ENCODE results near the gene TSKS. TPM values are rescaled to one million over a fixed set of nuclear protein-coding genes. Genes with fewer than 3 reads are reported as not detected.

Gene TSKS
- total RNA-seq, 1 donor = not detected

- no peaks in the 10 kb centered on the region for H3K27me3 ChIP-seq (ENCODE audit: insufficient read depth, low read length)
- no peak overlapping the region for H3K4me3 ChIP-seq (ENCODE audit: insufficient read depth, low read length)
- H3K9me3 ChIP-seq (ENCODE audit: low read depth, low read length) = no peaks in the 10 kb centered on the region
- no peaks in the 10 kb centered on the region for H3K36me3 ChIP-seq (ENCODE audit: insufficient read depth, low read length)
- no peak overlapping the region for H2AFZ ChIP-seq (ENCODE audit: low read length)
- peak; percentile 47 for DNase-seq (ENCODE audit: insufficient read length, low spot score, missing footprints)
- H3K4me1 ChIP-seq (ENCODE audit: insufficient read depth, low read length) = no peaks in the 10 kb centered on the region
- H4K20me1 ChIP-seq (ENCODE audit: insufficient read depth, low read length) = no peaks in the 10 kb centered on the region
- H3K27ac ChIP-seq (ENCODE audit: low read depth, low read length) = no peak overlapping the region
- H3K4me2 ChIP-seq (ENCODE audit: insufficient read depth, low read length) = no peak overlapping the region
- no peak for TF ChIP-seq CTCF (IDR thresholded peaks at IDR 0.05; ENCODE audit: extremely low read depth, low read depth, low read length)
- no peaks in the 10 kb centered on the region for H3K79me2 ChIP-seq (ENCODE audit: insufficient read depth, low read length)
These were observed 61.8 kb downstream of the TSKS start for GRCh38 chr19:49701271-49701786.

GRCh38 chr19:49700563-49700962 lies 62.5 kb downstream of the TSKS start:
- H3K4me2 ChIP-seq (ENCODE audit: insufficient read depth, low read length) = no peak overlapping the region
- H3K9me3 ChIP-seq (ENCODE audit: low read depth, low read length) = no peaks in the 10 kb centered on the region
- peak; percentile 60 for DNase-seq (ENCODE audit: insufficient read length, low spot score, missing footprints)
- TF ChIP-seq CTCF (IDR thresholded peaks at IDR 0.05; ENCODE audit: extremely low read depth, low read depth, low read length) = no peak
- H3K4me3 ChIP-seq (ENCODE audit: insufficient read depth, low read length) = no peak overlapping the region
- H3K79me2 ChIP-seq (ENCODE audit: insufficient read depth, low read length) = no peaks in the 10 kb centered on the region
- no peaks in the 10 kb centered on the region for H3K27me3 ChIP-seq (ENCODE audit: insufficient read depth, low read length)
- no peak overlapping the region for H2AFZ ChIP-seq (ENCODE audit: low read length)
- H3K27ac ChIP-seq (ENCODE audit: low read depth, low read length) = no peak overlapping the region
- H3K4me1 ChIP-seq (ENCODE audit: insufficient read depth, low read length) = no peaks in the 10 kb centered on the region
- H4K20me1 ChIP-seq (ENCODE audit: insufficient read depth, low read length) = no peaks in the 10 kb centered on the region
- no peaks in the 10 kb centered on the region for H3K36me3 ChIP-seq (ENCODE audit: insufficient read depth, low read length)

- Histone ChIP-seq H3K27me3 (ENCODE audit: insufficient read depth, low read length) (no peaks in the 10 kb centered on the region), H3K79me2 (ENCODE audit: insufficient read depth, low read length) (no peaks in the 10 kb centered on the region), H3K36me3 (ENCODE audit: insufficient read depth, low read length) (no peaks in the 10 kb centered on the region), H3K4me2 (ENCODE audit: insufficient read depth, low read length) (no peak overlapping the region), H3K4me1 (ENCODE audit: insufficient read depth, low read length) (no peaks in the 10 kb centered on the region), H4K20me1 (ENCODE audit: insufficient read depth, low read length) (no peaks in the 10 kb centered on the region), H2AFZ (ENCODE audit: low read length) (no peak overlapping the region), H3K9me3 (ENCODE audit: low read depth, low read length) (no peaks in the 10 kb centered on the region), H3K27ac (ENCODE audit: low read depth, low read length) (no peak overlapping the region), H3K4me3 (ENCODE audit: insufficient read depth, low read length) (no peak overlapping the region)
- peak; percentile 17 for DNase-seq (ENCODE audit: insufficient read length, low spot score, missing footprints)
- TF ChIP-seq CTCF (IDR thresholded peaks at IDR 0.05; ENCODE audit: extremely low read depth, low read depth, low read length) = no peak
These were observed 63.7 kb downstream of the TSKS start for GRCh38 chr19:49699364-49699763.

GRCh38 chr19:49696865-49697264 lies 66.2 kb downstream of the TSKS start:
- TF ChIP-seq CTCF (IDR thresholded peaks at IDR 0.05; ENCODE audit: extremely low read depth, low read depth, low read length) = no peak
- Histone ChIP-seq H3K4me1 (ENCODE audit: insufficient read depth, low read length) (no peaks in the 10 kb centered on the region), H4K20me1 (ENCODE audit: insufficient read depth, low read length) (no peaks in the 10 kb centered on the region), H3K36me3 (ENCODE audit: insufficient read depth, low read length) (no peaks in the 10 kb centered on the region), H2AFZ (ENCODE audit: low read length) (no peak overlapping the region), H3K27ac (ENCODE audit: low read depth, low read length) (no peak overlapping the region), H3K79me2 (ENCODE audit: insufficient read depth, low read length) (no peaks in the 10 kb centered on the region), H3K27me3 (ENCODE audit: insufficient read depth, low read length) (no peaks in the 10 kb centered on the region), H3K4me2 (ENCODE audit: insufficient read depth, low read length) (no peak overlapping the region), H3K4me3 (ENCODE audit: insufficient read depth, low read length) (no peak overlapping the region), H3K9me3 (ENCODE audit: low read depth, low read length) (no peaks in the 10 kb centered on the region)
- no peak for DNase-seq (ENCODE audit: insufficient read length, low spot score, missing footprints)
